CD4-positive, alpha-beta T cell treated with Interleukin-15 for 1 hour (primary cell): Measurements from ENCODE around the gene TSSC4.

Source experiments
- DNase-seq: peaks from one replicate; pipeline ENCODE4 v3.0.0-alpha.2; 2020

TSSC4 gene

DNA sequence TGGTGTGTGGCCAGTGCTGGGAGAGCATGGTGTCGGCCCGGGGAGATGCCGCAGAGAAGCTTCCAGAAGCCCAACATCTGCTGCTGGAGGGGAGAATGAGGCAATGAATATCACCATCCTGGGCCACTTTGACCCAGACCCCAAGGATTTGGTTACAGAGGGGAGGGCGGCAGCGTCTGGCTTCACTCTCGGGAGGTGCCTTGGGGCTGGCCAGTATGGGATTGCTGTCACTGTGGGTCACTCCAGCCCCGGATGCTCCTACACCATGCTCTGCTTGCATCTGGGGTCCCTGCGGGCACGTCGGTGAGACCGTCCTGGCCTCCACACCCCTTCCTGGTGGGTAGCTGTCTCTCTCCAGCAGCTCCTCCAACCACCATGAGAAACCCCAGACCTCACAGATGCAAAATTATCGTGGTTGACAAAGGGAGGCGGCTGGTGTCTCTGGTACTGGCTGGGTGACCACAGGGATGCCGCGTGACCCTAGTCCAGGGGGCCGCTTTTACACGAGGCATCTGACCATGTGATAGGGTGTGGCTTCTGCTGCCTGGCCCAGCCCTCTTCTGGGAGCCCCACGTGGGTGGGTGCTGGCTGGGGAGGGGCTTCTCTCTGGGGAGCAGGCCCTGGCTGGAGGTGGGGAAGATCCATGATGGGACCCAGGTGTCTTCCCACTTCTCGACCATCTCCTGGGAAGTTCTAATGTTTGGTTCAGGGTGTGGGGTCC is 49.9 kb downstream of the TSSC4 start:
- DNase-seq, result no peak

DNA sequence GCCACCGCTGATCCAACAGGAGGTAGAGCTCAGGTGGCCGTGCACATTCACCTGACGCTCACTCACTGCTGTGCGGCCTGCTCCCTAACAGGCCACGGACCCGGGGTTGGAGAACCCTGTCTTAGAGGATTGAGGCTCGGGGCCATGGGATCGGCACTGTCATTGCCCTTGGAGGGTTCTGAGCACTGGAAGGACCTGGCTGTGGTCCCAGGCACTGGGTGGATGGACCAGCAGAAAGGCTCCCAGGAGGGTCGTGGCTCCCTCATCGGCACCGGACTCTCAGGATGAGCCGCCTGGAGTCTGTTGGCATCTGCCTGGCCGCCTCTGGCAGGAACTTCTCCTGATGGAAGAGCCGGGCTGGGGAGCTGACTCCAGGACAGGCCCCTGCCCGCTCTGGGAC is 50.8 kb downstream of the TSSC4 start:
- no peak for DNase-seq

DNA sequence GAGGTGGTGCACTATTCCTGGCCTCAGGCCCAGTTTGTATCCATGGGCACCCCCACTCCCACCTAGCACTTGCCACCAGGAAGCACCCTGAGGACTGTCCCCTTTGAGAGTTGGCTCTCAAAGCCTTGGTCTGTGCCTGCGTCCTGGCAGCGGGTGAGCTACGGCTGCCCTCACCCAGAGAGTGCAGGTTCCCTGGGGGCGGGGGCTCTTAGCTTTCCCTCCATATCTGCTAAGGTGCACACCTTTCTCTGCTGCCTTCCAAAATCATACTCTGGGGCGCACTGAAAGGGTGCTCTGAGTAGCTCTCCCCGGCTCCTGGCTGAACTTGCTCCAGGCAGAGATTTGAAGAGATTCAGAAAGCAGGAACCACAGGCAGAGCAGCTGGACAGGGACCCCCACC is 51.4 kb downstream of the TSSC4 start:
- no peak for DNase-seq

DNA sequence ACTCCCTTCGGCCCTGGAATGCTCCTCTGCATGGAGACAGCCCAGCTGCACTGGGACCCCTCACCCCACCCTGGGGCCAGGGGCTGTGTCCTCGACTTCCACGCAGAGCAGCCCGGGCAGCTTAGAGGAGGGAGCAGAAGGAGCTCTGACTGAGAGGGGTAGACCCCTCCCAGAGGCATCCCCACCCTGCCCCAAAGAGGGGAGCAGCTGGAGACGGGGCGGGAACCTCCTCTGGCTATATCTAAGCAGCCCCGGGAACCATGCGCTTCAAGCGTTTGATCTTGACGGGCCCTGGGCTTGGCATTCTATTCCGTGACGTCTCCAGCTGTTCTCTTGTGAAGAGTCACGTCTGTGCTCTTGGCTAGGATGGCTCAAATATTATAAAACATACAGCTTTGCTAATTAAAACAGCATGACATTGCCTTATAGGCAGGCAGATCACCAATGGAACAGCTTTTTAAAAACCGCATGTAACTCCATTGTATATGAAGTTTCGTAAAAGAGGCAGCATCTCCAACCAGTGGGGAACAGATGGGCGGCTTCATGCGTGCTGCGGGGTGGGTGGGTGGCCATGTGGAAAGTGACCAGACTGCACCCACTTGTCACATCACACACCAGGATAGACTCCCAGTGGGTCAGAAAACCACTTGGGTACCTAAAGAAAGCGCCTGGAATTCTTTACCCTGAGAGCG is 51.9 kb downstream of the TSSC4 start:
- DNase-seq, result no peak

DNA sequence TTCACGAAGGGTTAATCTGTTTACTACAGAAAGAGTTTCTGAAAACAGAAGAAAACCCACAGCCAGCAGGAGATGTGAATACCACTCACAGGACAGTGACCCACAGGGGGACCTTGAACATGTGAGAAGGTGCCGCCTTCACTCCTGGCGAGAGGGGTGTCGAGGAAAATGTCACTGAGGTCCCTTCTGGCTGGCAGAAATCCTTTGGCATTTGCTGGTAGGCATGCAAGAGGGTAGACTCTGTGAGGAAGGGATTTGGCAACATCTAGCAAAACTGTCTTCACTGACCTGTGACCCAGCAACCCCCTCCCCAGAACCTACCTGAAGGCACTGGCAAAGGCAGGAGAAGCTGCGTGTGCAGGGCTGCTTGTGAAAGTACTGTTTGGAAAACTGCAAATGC is 52.9 kb downstream of the TSSC4 start:
- DNase-seq, result no peak
